Measurements from ENCODE around the gene UAP1L1. TPM values are rescaled to one million over a fixed set of nuclear protein-coding genes. Genes with fewer than 3 reads are reported as not detected.

The UAP1L1 gene
- total and polyA plus RNA-seq, 2 of the 4 experiments (the other 2 are of a cell fraction), result 2.3 to 9.8 TPM

- no peak for TF ChIP-seq CTCF (conservative IDR thresholded peaks at IDR 0.05; ENCODE audit: low read depth, low read length)
- TF ChIP-seq, protein P1, sequence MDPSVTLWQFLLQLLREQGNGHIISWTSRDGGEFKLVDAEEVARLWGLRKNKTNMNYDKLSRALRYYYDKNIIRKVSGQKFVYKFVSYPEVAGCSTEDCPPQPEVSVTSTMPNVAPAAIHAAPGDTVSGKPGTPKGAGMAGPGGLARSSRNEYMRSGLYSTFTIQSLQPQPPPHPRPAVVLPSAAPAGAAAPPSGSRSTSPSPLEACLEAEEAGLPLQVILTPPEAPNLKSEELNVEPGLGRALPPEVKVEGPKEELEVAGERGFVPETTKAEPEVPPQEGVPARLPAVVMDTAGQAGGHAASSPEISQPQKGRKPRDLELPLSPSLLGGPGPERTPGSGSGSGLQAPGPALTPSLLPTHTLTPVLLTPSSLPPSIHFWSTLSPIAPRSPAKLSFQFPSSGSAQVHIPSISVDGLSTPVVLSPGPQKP (IDR thresholded peaks at IDR 0.05; ENCODE audit: borderline replicate concordance, low read depth, low read length), result no peak
- TF ChIP-seq RAD21 (IDR thresholded peaks at IDR 0.05; ENCODE audit: low read length), result no peak
These were observed 20.4 kb upstream of the UAP1L1 start (continued) for GRCh38 chr9:137056739-137057415.
